GM08714 (cell line): ENCODE data around the gene ZBTB47.

Experiments
- H3K4me3 ChIP-seq: fragments of 200-500 bp; sonication (Bioruptor generic); 2 replicates; pipeline ENCODE4 v1.5.1; 2014; ENCODE audit warnings: mild to moderate bottlenecking, low read length, inconsistent platforms
- ZNF274 ChIP-seq: IDR thresholded peaks from 2 replicates; pipeline ENCODE4 v1.6.1; 2012; ENCODE audit warnings: mild to moderate bottlenecking, low read depth, low read length

Gene ZBTB47

DNA sequence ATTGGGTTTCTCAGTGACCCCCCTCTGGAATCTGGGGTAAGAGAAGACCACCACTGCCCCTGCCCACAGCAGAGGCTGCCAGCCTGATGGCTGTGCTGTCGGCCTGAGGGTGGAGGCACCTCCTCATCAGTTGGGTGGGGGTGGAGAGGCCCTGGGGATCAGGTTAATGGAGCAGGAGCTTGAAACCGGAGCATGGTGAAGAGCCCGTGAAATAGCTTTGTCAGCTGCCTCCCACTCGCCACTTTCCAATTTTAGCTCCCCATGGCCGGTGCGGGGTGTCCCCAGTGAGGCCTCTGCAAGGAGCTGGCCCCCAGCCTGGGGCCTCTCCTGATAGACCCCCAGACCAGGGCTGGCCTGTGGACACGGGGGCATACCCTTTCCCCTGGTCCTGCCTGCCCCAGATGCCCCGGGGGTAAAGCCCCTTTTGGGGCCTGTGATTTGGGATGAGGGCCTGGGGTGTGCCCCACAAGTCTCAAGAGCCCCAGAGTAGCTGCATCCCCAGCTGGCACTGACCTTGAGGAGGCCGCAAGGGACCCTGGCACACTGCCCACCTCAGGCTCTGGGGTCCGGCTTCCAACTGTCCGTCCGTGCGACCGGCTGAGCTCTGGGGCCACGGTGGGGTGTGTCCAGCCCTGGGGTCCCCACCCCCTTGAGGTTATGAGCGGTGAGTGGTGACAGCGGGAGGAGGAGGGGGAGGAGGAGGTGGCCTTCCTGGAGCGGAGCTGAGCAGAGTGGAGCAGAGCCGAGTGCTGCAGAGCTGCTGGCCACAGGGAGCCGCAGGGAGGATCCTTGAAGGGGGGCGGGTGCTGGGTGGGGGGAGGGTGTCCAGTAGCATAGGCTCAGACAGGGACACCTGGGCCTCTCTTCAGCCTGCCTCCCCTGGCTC lies 48.8 kb downstream of the ZBTB47 start, which contains the start of gene HHATL:
Gene HHATL, minus strand, starts transcription at position 733 of the 886 bp plus-strand sequence. CDS start 1,972 bp downstream, outside the sequence.
- H3K4me3 ChIP-seq: no peak within 1 kb of the TSS
- TF ChIP-seq ZNF274: no peak

DNA sequence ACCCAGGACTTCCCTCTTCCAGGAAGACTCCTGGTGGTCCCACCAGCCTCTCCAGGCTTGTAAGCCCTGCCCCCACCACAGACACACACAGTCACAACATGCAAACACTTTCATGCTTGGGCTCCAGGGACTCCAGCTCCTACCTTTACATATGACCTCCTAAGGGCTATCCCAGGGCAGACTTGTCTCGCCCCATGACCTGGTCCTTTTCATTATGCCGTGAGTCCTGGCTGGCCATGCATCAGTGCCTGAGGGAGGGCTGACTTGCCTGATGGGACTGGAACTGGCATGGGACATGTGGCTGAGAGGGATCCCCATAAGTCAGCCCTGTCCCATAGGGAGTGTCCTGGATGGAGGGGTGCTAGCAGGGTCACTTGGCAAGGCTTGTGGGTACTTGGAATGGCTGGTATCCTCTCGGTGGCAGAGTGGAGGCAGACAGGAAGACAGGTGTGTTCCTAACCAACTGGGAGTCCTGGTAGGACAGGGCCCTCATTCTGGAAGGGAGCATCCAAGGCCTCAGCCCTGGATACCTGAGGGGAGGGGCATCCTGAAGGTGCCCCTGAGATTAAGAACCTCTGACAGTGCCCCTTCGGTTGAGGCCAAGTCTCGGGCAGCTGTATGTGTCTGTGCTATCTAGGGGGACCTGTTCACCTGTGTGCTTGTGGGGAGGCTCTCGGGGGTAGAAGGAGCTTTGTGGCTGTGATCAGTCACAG lies 49.6 kb downstream of the ZBTB47 start:
- H3K4me3 ChIP-seq: no peak overlapping the region
- TF ChIP-seq ZNF274: no peak

DNA sequence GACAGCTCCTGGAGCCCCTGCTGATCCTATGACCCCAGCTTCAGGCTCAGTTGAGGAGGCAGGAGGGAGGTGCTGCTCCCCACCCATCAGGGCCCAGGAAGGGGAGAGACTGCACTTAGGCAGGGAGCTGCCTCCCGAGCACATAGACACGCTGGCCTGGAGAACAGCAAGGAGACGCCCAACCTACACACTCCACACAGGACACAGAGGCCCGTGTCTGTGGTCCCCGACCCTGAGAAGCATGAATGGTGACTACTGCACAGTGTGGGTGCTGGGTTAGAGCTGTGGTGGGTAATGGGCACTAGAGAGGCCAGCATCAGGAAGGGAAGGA lies 50.2 kb downstream of the ZBTB47 start:
- H3K4me3 ChIP-seq: no peak overlapping the region
- TF ChIP-seq ZNF274: no peak

DNA sequence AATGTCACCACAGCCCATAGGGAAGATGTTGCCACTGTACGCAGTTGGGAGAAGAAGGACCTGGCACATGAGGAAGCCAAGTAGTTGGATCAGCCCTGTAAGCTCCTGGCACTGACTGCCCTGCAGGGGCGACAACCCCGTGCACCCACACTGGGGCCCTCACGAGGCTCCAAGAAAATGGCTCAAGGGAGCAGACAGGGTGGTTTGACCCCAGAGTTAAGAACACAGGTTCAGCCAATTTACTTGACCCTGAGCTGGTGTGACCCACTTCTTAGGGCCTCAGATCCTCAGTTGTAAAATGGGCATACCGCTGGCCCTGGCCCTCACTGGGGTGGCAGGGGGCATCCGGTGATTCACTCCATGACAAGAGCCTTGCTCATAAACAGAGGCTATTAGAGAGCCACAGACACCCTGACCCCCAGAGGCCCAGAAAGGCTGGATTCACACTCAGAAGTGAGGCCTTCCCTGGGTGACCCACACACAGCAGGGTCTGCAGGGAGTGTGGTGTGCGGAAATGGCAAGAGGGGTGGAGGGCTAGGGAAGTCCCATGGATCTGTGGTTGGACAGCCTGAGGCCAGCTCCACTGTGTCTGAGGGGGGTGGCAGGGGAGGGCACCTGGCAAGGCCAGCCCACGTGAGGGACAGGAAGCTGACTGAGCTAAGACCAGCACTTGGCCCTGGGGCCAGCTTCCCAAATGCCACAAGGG lies 50.8 kb downstream of the ZBTB47 start:
- TF ChIP-seq ZNF274: no peak
- H3K4me3 ChIP-seq: no peak overlapping the region

DNA sequence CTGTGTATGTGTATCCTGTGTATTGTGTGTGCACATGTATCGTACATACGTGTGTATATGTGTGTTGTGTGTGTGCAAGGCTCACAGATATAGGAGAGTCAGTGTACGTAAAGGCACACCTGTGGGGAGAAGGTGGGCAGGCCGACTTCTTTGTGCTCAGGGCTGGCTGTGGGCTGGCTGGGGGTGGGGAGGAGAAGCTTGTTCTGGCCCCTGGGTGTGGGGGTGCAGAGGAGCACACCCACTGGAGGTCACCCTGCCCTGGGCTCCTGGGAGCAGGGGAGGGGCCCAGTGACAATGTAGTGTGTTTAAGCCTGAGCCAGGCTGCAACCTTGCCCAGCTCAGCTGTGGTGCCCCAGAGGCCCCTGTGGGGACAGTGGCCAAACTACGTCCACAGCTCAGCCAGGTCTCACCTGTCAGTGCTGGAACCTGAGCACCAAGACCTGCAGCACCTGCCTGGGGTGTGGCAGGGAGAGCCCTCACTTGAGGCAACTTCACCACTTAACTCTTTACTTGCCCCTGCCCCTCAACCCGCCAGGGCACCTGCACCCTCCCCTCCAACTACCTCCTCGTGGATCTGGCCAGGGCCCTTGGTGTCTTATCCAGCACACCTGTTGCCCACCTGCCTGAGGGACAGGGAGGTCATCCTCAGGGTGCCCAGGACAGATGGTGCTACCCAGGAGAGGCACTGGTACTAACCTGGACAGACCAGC lies 51.7 kb downstream of the ZBTB47 start:
- TF ChIP-seq ZNF274: no peak
- no peak overlapping the region for H3K4me3 ChIP-seq

DNA sequence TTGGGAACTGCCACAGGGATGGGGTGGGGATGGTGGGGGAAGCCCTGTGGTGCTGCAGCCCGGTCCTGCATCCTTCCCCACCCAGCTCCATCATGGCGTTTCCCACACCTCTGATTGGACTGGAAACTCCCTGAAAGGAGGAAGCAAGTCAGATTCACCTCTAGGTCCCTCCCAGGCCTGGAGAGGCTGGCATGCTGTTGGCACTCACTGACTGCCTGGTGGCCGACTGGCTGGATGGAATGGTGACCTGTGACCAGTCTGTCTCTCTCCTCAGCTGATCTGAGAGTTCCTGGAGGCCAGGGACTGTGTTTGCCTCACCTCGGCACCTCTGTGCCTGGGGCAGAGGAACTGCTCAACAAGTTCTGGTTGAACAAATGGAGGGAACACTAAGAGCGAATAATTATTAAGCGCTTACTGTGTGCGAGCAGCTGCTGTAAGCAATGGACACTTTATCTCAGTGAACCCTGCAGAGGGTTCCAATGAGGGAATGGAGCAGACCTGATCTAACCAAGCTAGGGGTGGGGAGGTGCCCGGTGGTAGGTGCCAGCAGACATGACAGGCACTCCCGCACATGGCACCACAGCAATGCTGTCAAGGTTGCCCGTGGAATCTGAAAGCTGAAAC lies 52.6 kb downstream of the ZBTB47 start:
- no peak for TF ChIP-seq ZNF274
- no peak overlapping the region for H3K4me3 ChIP-seq

DNA sequence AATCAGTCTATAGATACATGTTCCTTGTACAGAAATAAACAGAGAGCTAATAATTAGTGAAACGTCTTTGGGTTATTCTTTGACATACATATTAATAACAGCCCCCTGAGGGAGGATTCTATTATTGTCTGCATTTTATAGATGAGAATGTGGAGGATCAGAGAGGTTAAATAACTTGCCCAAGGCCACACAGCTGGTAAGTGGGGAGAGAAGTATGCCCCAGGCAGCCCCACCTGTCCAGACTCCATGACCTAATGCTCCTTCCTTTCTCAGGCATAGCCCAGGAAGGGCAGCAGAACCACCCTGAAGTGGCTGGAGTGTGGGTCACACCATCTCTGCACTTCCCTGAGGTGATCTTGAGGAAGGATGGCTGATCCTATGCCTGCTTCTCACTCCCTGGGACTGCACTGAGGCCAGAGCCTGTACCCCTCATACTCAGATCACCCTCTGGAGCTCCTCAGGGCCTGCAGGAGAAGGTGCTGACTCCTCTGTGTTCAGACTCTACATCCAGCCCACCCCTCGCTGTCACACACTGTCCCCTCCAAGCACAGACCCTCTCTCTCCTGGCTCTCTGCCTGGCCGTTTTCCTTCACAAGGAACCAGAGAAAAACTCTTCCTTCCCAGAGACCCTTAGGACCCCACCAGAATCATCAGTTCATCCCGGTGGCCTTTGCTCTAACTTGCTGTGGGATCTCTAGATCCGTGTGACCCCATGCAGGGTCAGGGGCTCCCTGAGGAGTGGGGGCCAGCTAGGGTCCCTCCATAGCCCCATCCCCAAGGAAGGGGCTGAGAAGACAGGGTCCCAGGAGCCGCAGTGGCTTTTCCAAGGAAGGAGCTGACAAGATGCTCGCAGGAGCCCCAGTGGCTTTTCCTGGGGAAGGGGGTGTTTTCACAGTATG lies 53.5 kb downstream of the ZBTB47 start:
- no peak overlapping the region for H3K4me3 ChIP-seq
- no peak for TF ChIP-seq ZNF274

DNA sequence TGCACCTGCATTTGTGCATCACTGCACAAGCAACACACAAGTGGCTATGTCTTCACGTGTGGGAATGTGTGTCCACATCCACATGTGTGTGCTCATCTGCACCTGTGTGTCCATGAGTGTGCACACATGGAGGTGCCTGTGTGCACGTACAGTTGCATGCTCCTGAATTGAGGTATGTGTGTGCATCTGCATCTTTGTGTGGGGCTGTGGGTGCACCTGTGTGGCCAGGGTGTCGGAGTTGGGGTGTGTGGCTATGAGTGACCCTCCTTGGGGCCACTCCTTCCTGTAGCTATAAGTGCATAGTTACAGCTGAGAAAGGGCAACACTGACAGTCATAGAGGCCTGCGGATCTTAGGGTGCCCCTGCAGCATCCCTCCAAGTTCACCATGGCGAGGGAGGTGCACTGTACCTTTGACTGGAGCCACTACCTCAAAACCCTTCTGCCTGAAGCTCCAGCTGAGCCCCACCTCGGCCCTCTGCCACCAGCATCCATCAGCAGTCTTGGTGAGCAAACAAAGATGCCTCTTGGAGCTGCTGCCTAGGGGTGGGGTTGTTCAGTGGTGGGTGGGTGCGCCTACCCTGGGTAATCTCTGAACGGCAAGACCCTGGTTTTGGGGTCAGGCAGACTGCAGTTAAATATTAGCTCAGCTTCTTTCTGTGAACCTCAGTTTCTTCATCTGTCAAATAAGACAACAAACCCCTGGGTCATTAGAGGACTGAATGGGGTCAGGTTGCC lies 54.3 kb downstream of the ZBTB47 start:
- no peak for TF ChIP-seq ZNF274
- H3K4me3 ChIP-seq: no peak overlapping the region

DNA sequence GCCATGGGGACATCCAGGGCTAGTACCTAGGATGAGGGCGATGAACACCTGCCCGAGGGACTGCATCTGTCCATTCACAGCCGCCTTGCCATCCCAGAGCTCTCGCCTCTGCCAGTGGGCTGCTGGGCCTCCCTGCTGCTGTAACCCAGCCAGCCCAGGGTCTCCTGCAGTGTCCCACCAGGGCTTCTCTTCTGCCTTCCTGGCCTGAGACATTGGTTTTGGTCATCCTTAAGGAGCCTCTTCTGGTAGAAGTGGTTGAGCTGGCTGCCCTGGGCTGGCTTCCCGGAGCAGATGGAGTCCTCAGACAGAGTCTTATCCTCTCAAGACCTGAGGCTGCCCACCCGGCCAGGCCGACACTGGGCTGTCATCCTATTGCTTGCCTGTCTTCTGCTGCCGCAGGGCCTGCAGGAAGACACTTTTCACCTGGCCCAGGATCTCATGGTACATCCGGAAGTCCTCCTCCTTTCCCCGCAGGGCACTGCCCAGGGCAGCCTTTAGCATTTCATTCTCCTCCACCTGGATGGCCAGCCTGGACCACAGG lies 55.2 kb downstream of the ZBTB47 start:
- no peak overlapping the region for H3K4me3 ChIP-seq
- no peak for TF ChIP-seq ZNF274

DNA sequence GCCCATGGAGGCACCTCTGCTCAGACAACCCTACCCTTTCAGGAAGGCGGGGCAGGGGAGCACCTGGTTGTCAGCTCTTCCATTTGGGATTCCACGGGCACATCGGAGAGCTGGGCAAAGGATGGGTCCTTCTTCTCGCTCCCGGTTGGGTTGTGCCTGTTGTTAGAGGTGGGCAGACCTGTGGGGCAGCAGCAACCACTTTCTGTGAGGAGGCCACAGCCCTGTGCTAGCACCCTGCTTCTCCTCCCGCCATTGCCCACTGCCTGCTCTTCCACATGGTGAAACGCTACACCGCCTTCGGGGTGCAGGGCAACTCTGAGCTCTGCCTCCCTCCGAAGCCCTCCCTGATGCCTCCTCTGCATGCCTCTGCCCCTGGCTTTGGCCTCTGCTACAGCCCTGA lies 56.1 kb downstream of the ZBTB47 start:
- H3K4me3 ChIP-seq: no peak overlapping the region
- TF ChIP-seq ZNF274: no peak

DNA sequence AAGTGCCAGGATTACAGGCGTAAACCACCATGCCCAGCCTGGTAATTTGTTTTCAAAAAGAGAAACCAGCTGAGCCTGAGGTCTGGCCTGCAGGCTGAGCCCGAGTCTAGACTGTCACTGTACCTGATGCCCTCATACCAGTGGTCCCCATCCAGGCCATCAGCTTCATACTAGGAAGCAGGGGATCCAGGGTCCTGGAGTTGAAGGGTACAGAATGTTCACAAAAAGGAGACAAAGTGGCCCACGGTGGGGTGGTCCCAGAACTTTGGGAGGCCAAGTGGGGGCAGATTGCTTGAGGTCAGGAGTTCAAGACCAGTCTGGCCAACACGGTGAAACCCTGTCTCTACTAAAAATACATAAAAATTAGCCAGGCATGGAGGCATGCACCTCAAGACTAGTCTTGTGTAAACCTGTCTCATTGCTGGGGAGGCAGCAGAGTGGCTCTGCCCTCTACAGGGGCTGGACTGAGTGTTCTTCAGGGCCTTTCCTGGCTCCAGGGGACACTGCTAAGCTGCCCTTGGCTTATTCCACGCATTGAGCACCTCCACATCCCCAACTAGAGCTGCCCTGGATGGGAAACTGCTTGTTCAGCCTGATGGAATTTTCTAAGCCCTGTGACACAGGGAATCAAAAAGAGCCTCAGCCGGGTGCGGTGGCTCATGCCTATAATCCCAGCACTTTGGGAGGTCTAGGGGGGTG lies 57.0 kb downstream of the ZBTB47 start:
- no peak for TF ChIP-seq ZNF274
- H3K4me3 ChIP-seq: no peak overlapping the region
